ENCODE results near the gene GRK1.

The GRK1 gene

DNA sequence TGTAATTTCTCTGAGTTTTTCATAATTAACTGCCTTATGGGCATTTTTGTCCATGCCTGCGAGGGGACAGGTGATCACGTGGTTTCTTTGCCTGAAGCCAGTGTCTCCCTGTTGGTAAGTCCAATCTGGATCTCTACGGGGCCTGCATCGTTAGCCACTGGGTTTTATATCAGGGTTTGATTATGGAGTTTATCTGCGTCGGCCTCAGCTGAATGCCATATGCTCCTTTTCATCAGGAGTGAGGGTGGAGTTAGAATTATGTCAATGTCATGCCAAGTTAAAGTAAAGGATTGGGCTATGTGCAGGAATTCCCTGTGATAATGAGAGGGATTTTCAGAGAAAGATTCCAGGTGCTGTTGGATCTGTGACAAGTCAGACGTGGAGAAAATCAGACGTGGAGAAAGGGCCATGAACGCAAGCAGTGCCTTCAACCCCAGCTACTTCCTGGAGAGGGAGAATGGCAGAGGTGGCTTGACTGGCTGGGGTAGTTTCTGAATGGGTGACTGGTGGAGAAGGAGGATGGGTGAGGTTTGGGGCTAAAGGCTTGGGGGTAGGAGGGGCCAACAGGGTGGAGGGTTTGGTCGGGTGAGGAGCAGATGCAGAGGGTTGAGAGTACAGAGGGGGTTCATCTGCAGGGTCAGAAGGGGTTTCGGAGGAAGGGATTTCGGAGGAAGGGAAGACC is 116.3 kb downstream of the GRK1 start:
- no peak for DNase-seq

DNA sequence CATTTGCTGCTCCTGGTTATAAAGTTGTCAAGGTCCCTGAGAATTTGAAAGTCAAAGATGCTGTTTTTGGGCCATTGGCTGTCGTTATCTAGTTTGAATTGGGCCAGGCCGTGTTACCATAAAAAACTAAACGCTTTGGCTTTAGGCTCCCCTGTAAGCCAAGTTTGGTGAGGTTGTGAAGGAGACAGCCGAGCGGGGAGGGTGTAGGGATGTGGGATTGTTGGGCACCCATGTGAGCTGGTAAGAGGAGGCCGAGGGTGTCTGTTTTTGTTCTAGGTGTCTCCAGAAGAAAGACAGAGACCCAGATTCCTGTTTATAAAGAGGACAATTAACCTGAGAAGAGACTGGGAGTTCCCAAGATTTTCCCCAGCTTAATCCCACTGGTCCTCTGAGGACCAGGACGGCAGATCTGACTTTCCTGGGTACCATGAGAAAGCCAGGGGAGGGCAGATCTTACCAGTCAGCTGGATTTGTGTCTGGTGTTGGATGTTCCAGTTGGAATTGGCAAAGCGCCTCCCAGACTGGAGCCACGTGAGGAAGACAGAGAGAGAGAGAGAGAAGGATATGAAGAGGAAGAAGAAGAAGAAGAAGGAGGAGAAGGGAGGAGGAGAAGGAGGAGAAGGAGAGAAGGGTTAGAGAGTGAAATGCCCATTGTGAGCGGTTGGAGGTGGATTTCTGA is 117.1 kb downstream of the GRK1 start:
- no peak for DNase-seq

GRCh38 chr13:113784645-113785024 is 117.6 kb downstream of the GRK1 start:
- no peak for DNase-seq

DNA sequence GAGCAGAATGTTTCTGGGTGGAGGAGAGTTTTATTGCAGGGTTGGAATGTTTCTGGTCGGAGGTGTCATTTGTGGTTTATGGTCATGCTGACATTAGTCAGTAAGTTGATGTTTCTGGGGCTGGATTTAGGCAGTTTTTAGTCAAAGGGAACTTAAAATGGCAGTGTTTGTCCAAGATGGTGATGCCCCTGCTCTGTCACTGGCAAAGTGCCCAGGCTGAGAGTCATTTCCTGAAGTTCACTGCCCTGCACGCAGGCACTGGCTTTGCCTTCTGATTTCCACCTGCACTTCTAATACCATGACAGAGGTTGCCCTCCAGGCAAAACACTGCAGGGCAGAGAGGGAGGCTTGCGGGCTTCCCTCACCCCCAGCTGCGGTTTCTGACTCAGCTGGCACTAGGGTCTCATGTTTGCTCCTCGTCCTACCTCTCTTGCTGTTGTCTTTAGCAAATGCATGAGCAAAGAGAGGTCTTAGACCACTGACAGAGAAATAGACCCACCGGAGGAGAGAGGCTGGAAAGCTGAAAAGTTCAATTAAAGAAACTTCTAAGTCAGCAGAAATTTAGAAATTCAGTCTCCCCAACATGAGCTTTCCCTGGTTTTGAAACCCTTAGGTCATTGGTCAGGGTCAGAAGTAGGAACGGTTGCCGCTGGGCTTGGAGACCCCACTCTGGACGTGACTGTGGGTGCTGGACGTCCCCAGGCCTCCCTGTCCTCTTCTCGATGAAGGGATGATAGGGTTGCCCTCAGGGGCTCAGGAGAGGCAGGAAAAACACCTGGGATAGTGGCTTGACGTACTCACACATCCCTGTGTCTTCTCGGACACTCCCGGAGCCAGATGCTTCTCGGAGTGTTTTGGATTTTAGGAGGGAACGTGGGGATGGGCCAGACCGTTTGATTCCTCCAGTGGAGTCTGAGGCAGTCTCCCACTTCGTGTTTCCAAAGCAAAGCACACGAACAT is 118.3 kb downstream of the GRK1 start:
- DNase-seq: no peak

- no peak for DNase-seq
Observed at GRCh38 chr13:113786262-113786841, 119.3 kb downstream of the GRK1 start.

Measured in NCI-H1694 treated with DMSO at 0.1 percent for 48 hours (cell line).